Measurements from ENCODE around the gene NDUFS5. TPM values are rescaled to one million over a fixed set of nuclear protein-coding genes. Genes with fewer than 3 reads are reported as not detected.
"Not testable (repeated sequence)": the region's sequence is repeated elsewhere in the genome, so short reads cannot be mapped to it uniquely, and the experiment has no call there.

NDUFS5 gene
- total and polyA plus RNA-seq, 2 experiments from 2014 or later = 1,004 to 1,045 TPM

DNA sequence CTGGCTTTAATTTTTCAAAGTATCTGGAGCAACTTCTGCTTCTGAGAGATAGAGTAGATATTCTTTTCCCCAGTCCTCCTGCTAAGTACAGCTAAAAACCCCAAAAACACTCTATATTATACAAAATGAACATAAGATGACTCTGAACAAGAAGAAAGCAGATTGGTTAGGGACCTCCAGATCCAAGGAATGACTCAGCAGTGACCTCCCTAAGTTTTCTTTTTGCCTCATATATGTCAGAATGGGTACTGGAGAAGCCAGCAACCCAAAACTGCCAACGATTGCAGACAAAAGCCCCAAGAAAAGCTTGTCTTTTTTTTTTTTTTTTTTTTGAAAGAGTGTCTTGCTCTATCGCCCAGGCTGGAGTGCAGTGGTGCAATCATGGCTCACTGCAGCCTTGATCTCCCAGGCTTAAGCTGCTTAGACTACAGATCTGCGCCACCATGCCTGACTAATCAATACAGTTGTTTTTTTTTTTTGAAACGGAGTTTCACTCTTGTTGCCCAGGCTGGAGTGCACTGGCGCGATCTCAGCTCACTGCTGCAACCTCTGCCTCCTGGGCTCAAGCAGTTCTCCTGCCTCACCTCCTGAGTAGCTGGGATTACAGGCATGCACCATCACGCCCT lies 22.7 kb downstream of the NDUFS5 start:
- Histone ChIP-seq H3K27me3 (no peaks in the 10 kb centered on the region), H3K27ac (no peak overlapping the region), H3K9me3 (ENCODE audit: low read depth) (no peaks in the 10 kb centered on the region), H3K4me3 (no peak overlapping the region), H3K4me1 (ENCODE audit: low read depth) (peaks cover 16% of the 10 kb centered on the region), H3K36me3 (no peaks in the 10 kb centered on the region)
- TF ChIP-seq, protein P1, sequence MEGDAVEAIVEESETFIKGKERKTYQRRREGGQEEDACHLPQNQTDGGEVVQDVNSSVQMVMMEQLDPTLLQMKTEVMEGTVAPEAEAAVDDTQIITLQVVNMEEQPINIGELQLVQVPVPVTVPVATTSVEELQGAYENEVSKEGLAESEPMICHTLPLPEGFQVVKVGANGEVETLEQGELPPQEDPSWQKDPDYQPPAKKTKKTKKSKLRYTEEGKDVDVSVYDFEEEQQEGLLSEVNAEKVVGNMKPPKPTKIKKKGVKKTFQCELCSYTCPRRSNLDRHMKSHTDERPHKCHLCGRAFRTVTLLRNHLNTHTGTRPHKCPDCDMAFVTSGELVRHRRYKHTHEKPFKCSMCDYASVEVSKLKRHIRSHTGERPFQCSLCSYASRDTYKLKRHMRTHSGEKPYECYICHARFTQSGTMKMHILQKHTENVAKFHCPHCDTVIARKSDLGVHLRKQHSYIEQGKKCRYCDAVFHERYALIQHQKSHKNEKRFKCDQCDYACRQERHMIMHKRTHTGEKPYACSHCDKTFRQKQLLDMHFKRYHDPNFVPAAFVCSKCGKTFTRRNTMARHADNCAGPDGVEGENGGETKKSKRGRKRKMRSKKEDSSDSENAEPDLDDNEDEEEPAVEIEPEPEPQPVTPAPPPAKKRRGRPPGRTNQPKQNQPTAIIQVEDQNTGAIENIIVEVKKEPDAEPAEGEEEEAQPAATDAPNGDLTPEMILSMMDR (IDR thresholded peaks at IDR 0.05; ENCODE audit: low read depth, low read length) = no peak
- DNase-seq (ENCODE audit: low read depth in 1 of 2, low spot score in 1 of 2) = peak in 1 of 2 donors; percentile 36

- no peak overlapping the region for H3K27ac ChIP-seq
- H3K27me3 ChIP-seq = no peaks in the 10 kb centered on the region
- H3K4me1 ChIP-seq (ENCODE audit: low read depth) = peaks cover 16% of the 10 kb centered on the region
- peak in 1 of 2 donors; percentile 4 for DNase-seq (ENCODE audit: low read depth in 1 of 2, low spot score in 1 of 2)
- H3K36me3 ChIP-seq = no peaks in the 10 kb centered on the region
- no peak overlapping the region for H3K4me3 ChIP-seq
- TF ChIP-seq, protein P1 (IDR thresholded peaks at IDR 0.05; ENCODE audit: low read depth, low read length) = no peak
- H3K9me3 ChIP-seq (ENCODE audit: low read depth) = no peaks in the 10 kb centered on the region
These were observed 23.9 kb downstream of the NDUFS5 start for GRCh38 chr1:39050001-39050400.

GRCh38 chr1:39051193-39051850 lies 25.2 kb downstream of the NDUFS5 start:
- H3K4me1 ChIP-seq (ENCODE audit: low read depth) = peaks cover 16% of the 10 kb centered on the region
- H3K27ac ChIP-seq; H3K4me3 ChIP-seq; H3K36me3 ChIP-seq; H3K9me3 ChIP-seq (ENCODE audit: low read depth); H3K27me3 ChIP-seq: not testable (repeated sequence)
- DNase-seq (ENCODE audit: low read depth in 1 of 2, low spot score in 1 of 2) = peak in 1 of 2 donors; percentile 20

DNA sequence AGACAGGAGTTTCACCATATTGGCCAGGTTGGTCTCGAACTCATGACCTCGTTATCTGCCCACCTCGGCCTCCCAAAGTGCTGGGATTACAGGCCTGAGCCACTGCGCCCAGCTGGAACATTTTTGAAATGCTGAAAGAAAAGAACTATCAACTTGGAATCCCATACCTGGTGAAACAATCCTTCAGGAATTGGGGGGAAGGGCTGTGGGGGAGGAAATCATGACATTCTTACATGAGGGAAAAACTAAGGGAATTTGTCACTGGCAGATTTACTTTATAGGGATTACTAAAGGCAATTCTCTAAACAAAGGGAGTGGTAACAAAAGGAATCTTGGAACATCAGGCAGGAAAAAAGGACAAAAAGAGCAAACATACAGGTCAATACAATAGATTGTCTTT lies 25.8 kb downstream of the NDUFS5 start:
- Histone ChIP-seq H3K4me3 (no peak overlapping the region), H3K9me3 (ENCODE audit: low read depth) (no peaks in the 10 kb centered on the region), H3K27me3 (no peaks in the 10 kb centered on the region), H3K27ac (no peak overlapping the region), H3K4me1 (ENCODE audit: low read depth) (peaks cover 11% of the 10 kb centered on the region), H3K36me3 (no peaks in the 10 kb centered on the region)
- DNase-seq (ENCODE audit: low read depth in 1 of 2, low spot score in 1 of 2) = no peak
- TF ChIP-seq, protein P1 (IDR thresholded peaks at IDR 0.05; ENCODE audit: low read depth, low read length) = no peak

DNA sequence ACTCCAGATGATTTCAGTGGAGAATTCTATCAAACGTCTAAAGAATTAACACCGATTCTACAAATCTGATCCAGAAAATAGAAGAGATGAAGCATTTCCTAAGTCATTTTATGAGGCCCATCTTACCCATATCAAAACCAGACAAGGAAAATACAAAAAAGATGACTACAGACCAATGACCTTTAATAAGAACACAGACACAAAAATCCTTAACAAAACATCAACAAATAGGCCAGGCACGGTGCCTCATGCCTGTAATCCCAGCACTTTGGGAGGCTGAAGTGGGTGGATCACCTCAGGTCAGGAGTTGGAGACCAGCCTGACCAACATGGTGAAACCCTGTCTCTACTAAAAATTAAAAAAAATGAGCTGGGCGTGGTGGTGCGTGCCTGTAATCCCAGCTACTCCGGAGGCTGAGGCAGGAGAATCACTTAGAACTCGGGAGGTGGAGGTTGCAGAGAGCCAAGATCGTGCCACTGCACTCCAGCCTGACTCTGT lies 29.1 kb downstream of the NDUFS5 start:
- H3K27me3 ChIP-seq; H3K9me3 ChIP-seq (ENCODE audit: low read depth); H3K27ac ChIP-seq; DNase-seq (ENCODE audit: low read depth in 1 of 2, low spot score in 1 of 2); H3K4me3 ChIP-seq; H3K36me3 ChIP-seq; H3K4me1 ChIP-seq (ENCODE audit: low read depth): not testable (repeated sequence)

DNA sequence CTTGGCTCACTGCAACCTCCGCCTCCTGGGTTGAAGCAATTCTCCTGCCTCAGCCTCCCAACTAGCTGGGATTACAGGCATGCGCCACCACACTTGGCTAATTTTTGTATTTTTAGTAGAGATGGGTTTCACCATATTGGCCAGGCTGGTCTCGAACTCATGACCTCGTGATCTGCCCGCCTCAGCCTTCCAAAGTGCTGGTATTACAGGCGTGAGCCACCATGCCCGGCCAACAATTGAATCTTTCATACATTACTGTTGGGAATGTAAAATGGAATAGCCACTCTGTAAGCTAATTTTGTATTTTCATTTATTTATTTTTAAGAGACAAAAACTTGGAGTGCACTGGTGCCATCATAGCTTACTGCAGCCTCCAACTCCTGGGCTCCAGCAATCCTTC lies 35.4 kb downstream of the NDUFS5 start:
- H3K4me1 ChIP-seq (ENCODE audit: low read depth); H3K9me3 ChIP-seq (ENCODE audit: low read depth); H3K4me3 ChIP-seq; H3K27ac ChIP-seq; H3K36me3 ChIP-seq; H3K27me3 ChIP-seq; DNase-seq (ENCODE audit: low read depth in 1 of 2, low spot score in 1 of 2): not testable (repeated sequence)

GRCh38 chr1:39061951-39062350 lies 35.8 kb downstream of the NDUFS5 start:
- H3K27ac ChIP-seq = no peak overlapping the region
- H3K9me3 ChIP-seq (ENCODE audit: low read depth) = no peaks in the 10 kb centered on the region
- DNase-seq (ENCODE audit: low read depth in 1 of 2, low spot score in 1 of 2) = no peak
- no peaks in the 10 kb centered on the region for H3K27me3 ChIP-seq
- H3K36me3 ChIP-seq = no peaks in the 10 kb centered on the region
- H3K4me1 ChIP-seq (ENCODE audit: low read depth) = no peaks in the 10 kb centered on the region
- no peak overlapping the region for H3K4me3 ChIP-seq
- TF ChIP-seq, protein P1 (IDR thresholded peaks at IDR 0.05; ENCODE audit: low read depth, low read length) = no peak

Measured in cardiac muscle cell (in vitro differentiated cells and primary cell).